HL-60 (cell line): ENCODE measurements around the gene VAV2.

Experiments
- DNase-seq, 2 experiments: peaks; one replicate each; pipeline ENCODE4 v3.0.0-alpha.2; 2010 to 2020; ENCODE audit warnings: low read depth in 1 of 2, low spot score in 1 of 2
- H3K27ac ChIP-seq: fragments of 250-450 bp; sonication (Bioruptor Pico); replicated peaks from 2 replicates; pipeline ENCODE4 v1.5.1; 2020; ENCODE audit warnings: mild to moderate bottlenecking, moderate library complexity
- H3K27me3 ChIP-seq: fragments of 250-450 bp; sonication (Bioruptor Pico); 2 replicates; pipeline ENCODE4 v1.5.1; 2021; ENCODE audit warnings: mild to moderate bottlenecking, moderate library complexity; ENCODE audit not compliant: insufficient read depth, poor library complexity, severe bottlenecking
- H3K4me3 ChIP-seq: replicated peaks from 2 replicates; pipeline ENCODE4 v1.5.1; 2011; ENCODE audit warnings: mild to moderate bottlenecking, control low read depth, low read length; ENCODE audit not compliant: insufficient read depth
- CTCF ChIP-seq: IDR thresholded peaks from one replicate; pipeline ENCODE4 v1.5.1; 2011; ENCODE audit warnings: low read length, control low read depth, inconsistent platforms; ENCODE audit not compliant: insufficient read depth
- GABPA ChIP-seq: IDR thresholded peaks from 2 replicates; pipeline ENCODE4 v1.6.1; 2012; ENCODE audit warnings: low read depth
- POLR2AphosphoS5 ChIP-seq: IDR thresholded peaks from 2 replicates; pipeline ENCODE4 v1.6.1; 2012; ENCODE audit warnings: low read depth
- REST ChIP-seq: IDR thresholded peaks from 2 replicates; pipeline ENCODE4 v1.6.1; 2012; ENCODE audit warnings: low read depth; ENCODE audit not compliant: insufficient replicate concordance
- SPI1 ChIP-seq: IDR thresholded peaks from 2 replicates; pipeline ENCODE4 v1.6.1; 2012; ENCODE audit warnings: low read depth, mild to moderate bottlenecking, borderline replicate concordance

The VAV2 gene

DNA sequence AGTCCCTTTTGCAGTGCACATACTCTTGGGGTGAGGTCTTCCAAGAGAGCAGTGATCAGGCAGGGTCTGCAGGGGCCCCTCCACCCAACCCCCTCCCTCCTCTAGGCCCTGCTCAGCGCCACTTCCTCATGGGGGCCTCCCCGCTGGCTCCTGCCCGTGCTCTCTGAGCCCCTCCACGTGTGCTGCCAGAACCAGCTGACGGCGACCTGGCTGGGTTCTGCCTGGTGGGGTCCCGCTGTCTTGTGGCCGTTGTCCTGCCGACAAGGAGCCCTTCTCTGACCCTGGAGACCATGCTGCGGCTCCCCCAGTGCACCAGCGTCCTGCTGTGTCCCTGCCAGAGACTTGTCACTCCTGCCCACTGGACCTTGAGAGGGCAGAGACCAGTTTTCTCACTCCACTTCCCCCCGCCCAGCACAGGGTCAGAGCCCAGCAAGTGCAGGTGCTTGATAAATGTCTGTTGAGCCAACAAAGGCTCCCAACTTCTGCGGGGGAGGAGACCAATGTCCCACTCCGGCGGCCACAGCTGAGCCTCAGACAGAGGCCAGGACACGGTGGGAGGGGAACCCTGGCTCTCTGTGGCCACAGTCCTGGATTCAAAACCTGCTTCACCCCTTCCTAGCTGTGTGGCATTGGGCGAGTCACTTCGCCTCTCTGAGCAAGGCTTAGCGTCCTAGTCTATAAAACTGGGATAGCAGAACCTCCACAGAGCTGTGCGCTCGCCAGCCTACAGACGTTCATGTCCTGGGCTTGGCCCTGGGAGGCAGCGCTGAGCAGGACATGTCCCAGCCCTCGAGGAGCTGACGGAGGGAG, 278.8 kb downstream of the VAV2 start:
- H3K27ac ChIP-seq = no peak overlapping the region
- H3K27me3 ChIP-seq = no peaks in the 10 kb centered on the region
- no peak for TF ChIP-seq SPI1
- TF ChIP-seq REST = no peak
- no peak for TF ChIP-seq POLR2AphosphoS5
- no peak for TF ChIP-seq CTCF
- no peak for TF ChIP-seq GABPA
- no peak for DNase-seq
- no peak overlapping the region for H3K4me3 ChIP-seq

- Histone ChIP-seq H3K27me3 (no peaks in the 10 kb centered on the region), H3K4me3 (no peak overlapping the region), H3K27ac (no peak overlapping the region)
- TF ChIP-seq POLR2AphosphoS5 (no peak), CTCF (no peak), GABPA (no peak), REST (no peak), SPI1 (no peak)
- no peak for DNase-seq
Measured at GRCh38 chr9:133712221-133713100, 279.7 kb downstream of the VAV2 start.
